CD4-positive, alpha-beta T cell (primary cell): ENCODE results near the gene SRMS. TPM values are rescaled to one million over a fixed set of nuclear protein-coding genes. Genes with fewer than 3 reads are reported as not detected.

ENCODE experiments used
- ATAC-seq: fragments of 200-7000 bp; cut with Tn5 transposase; one replicate; pipeline ENCODE4 v1.10.0; 2022; ENCODE audit warnings: mild to moderate bottlenecking; ENCODE audit not compliant: poor library complexity
- CTCF ChIA-PET: fragments of 350-600 bp; sonication (Branson Sonifier 250); formaldehyde crosslinking; loops from one replicate; lab custom pipeline; 2021; ENCODE audit warnings: antibody characterized with exemption, inconsistent platforms; lab: Charles Lee
- POLR2A ChIA-PET: fragments of 350-600 bp; sonication (Branson Sonifier 250); formaldehyde crosslinking; loops from one replicate; lab custom pipeline; 2021; ENCODE audit warnings: antibody characterized with exemption, inconsistent platforms; lab: Charles Lee
- DNase-seq, 14 experiments: peaks; one replicate each; pipeline ENCODE4 v3.0.0-alpha.2; 2013 to 2020; ENCODE audit warnings: mixed read lengths in 2 of 14
- H3K27ac ChIP-seq, 2 donors: one replicate each; pipeline versions ENCODE4 v1.5.1 to v1.7.0; 2013; ENCODE audit warnings: low read length in 2 of 2, low read depth in 1 of 2, mild to moderate bottlenecking in 1 of 2
- H3K27me3 ChIP-seq, 2 experiments: 1 replicate in 1 of 2; 2 replicates in 1 of 2; pipeline versions ENCODE4 v1.6.1 to v1.7.0; 2013; ENCODE audit warnings: low read length in 2 of 2, control low read depth in 1 of 2, mild to moderate bottlenecking in 1 of 2, moderate library complexity in 1 of 2; ENCODE audit not compliant: insufficient read depth in 2 of 2, control insufficient read depth in 1 of 2
- H3K36me3 ChIP-seq: one replicate; pipeline ENCODE4 v1.6.1; 2013; ENCODE audit warnings: low read length, control low read depth; ENCODE audit not compliant: insufficient read depth
- H3K4me1 ChIP-seq: one replicate; pipeline ENCODE4 v1.6.1; 2013; ENCODE audit warnings: low read length, control low read depth; ENCODE audit not compliant: insufficient read depth
- H3K4me3 ChIP-seq: one replicate; pipeline ENCODE4 v1.5.1; 2013; ENCODE audit warnings: mild to moderate bottlenecking, low read length, moderate library complexity
- H3K9me3 ChIP-seq, 2 experiments: 1 replicate in 1 of 2; 2 replicates in 1 of 2; pipeline versions ENCODE4 v1.6.1 to v1.7.0; 2013; ENCODE audit warnings: low read length in 2 of 2, mild to moderate bottlenecking in 2 of 2, control low read depth in 1 of 2, moderate library complexity in 1 of 2; ENCODE audit not compliant: control insufficient read depth in 1 of 2, insufficient read depth in 1 of 2
- H3K27ac Mint-ChIP-seq: one replicate; pipeline ENCODE4 v1.8.0; 2020; ENCODE audit warnings: mixed read lengths
- H3K27me3 Mint-ChIP-seq: one replicate; pipeline ENCODE4 v1.8.0; 2021; ENCODE audit warnings: mixed read lengths
- H3K36me3 Mint-ChIP-seq: one replicate; pipeline ENCODE4 v1.8.0; 2021; ENCODE audit warnings: low read depth, mixed read lengths
- H3K4me1 Mint-ChIP-seq: one replicate; pipeline ENCODE4 v1.8.0; 2021; ENCODE audit warnings: low read depth, mixed read lengths
- H3K4me3 Mint-ChIP-seq: one replicate; pipeline ENCODE4 v1.8.0; 2020; ENCODE audit warnings: mild to moderate bottlenecking, mixed read lengths
- H3K9me3 Mint-ChIP-seq: one replicate; pipeline ENCODE4 v1.8.0; 2020; ENCODE audit warnings: mixed read lengths
- intact Hi-C, 2 experiments: fragments of 100-400 bp; cut with DNase I in 1 of 2; cut with micrococcal nuclease in 1 of 2; formaldehyde crosslinking; loops; one replicate each; pipeline versions ENCODE4 v1.15.1 to v1.9.0; 2023 to 2025; cut with DNase I, micrococcal nuclease
- total RNA-seq, 174 experiments: library from RNA in 2 of 174; stranded (reverse) in 2 of 174; gene quantifications; one replicate each; pipeline ENCODE4 v1.2.3 and lab custom pipeline; 2021 to 2026
- TF ChIP-seq, protein P1 (sequence below): fragments of 200-600 bp; IDR thresholded peaks from one replicate; pipeline ENCODE4 v1.8.0; 2022; ENCODE audit warnings: antibody characterized with exemption, mild to moderate bottlenecking

Gene SRMS
- total RNA-seq, 2 experiments from 2014 or later = not detected

GRCh38 chr20:63549679-63550282, 2.2 kb upstream of the SRMS start:
- H3K4me1 ChIP-seq = peaks cover 38% of the 10 kb centered on the region
- Mint-ChIP-seq H3K4me3 (no peak overlapping the region), H3K36me3 (no peaks in the 10 kb centered on the region), H3K9me3 (no peaks in the 10 kb centered on the region), H3K4me1 (peaks cover 18% of the 10 kb centered on the region), H3K27ac (no peak overlapping the region), H3K27me3 (no peaks in the 10 kb centered on the region)
- no peak overlapping the region for H3K27ac ChIP-seq
- H3K4me3 ChIP-seq = no peak overlapping the region
- H3K27me3 ChIP-seq = peaks cover 3 to 5% of the 10 kb centered on the region in 2 experiments
- TF ChIP-seq, protein P1, sequence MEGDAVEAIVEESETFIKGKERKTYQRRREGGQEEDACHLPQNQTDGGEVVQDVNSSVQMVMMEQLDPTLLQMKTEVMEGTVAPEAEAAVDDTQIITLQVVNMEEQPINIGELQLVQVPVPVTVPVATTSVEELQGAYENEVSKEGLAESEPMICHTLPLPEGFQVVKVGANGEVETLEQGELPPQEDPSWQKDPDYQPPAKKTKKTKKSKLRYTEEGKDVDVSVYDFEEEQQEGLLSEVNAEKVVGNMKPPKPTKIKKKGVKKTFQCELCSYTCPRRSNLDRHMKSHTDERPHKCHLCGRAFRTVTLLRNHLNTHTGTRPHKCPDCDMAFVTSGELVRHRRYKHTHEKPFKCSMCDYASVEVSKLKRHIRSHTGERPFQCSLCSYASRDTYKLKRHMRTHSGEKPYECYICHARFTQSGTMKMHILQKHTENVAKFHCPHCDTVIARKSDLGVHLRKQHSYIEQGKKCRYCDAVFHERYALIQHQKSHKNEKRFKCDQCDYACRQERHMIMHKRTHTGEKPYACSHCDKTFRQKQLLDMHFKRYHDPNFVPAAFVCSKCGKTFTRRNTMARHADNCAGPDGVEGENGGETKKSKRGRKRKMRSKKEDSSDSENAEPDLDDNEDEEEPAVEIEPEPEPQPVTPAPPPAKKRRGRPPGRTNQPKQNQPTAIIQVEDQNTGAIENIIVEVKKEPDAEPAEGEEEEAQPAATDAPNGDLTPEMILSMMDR = no peak
- ChIA-PET CTCF (interaction anchor here (1.1 kb wide), 1 partner anchor 12 kb away, joined by 3 read pairs; no protein-coding TSS in a partner anchor), POLR2A (no interaction called here)
- intact Hi-C loops = no loop called here
- DNase-seq (no peak), ATAC-seq (no peak)
- H3K36me3 ChIP-seq = no peaks in the 10 kb centered on the region
- peaks cover 0 to 3% of the 10 kb centered on the region in 2 experiments for H3K9me3 ChIP-seq

DNA sequence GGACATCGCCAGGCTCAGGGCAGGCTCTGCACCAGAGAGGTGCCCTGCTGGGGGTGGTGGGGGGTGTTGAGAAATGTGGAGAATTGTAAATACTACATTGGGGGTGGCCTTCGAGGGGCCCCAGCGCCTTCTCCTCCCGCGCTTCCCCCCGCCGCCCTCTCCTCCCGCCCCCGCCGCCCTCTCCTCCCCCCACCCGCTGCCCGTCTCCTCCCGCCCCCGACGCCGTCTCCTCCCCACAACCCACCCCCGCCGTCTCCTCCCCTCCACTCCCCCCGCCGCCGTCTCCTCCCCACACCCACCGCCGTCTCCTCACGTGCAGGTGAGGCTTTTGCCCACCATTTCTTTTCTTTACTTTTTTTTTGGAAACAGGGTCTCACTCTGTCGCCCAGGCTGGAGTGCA, 1.5 kb upstream of the SRMS start:
- Histone ChIP-seq H3K27ac (no peak overlapping the region), H3K4me1 (peaks cover 30% of the 10 kb centered on the region), H3K9me3 (peaks cover 0 to 3% of the 10 kb centered on the region in 2 experiments), H3K4me3 (no peak overlapping the region), H3K36me3 (no peaks in the 10 kb centered on the region), H3K27me3 (peaks cover 3 to 5% of the 10 kb centered on the region in 2 experiments)
- POLR2A ChIA-PET = no interaction called here
- H3K27me3 Mint-ChIP-seq = no peaks in the 10 kb centered on the region
- H3K36me3 Mint-ChIP-seq = no peaks in the 10 kb centered on the region
- TF ChIP-seq, protein P1 = no peak
- no peaks in the 10 kb centered on the region for H3K9me3 Mint-ChIP-seq
- CTCF ChIA-PET = interaction anchor here (1.1 kb wide), 1 partner anchor 11 kb away, joined by 3 read pairs; no protein-coding TSS in a partner anchor
- no peak overlapping the region for H3K27ac Mint-ChIP-seq
- intact Hi-C loops = no loop called here
- H3K4me3 Mint-ChIP-seq = no peak overlapping the region
- ATAC-seq (no peak), DNase-seq (no peak)
- H3K4me1 Mint-ChIP-seq = peaks cover 18% of the 10 kb centered on the region

DNA sequence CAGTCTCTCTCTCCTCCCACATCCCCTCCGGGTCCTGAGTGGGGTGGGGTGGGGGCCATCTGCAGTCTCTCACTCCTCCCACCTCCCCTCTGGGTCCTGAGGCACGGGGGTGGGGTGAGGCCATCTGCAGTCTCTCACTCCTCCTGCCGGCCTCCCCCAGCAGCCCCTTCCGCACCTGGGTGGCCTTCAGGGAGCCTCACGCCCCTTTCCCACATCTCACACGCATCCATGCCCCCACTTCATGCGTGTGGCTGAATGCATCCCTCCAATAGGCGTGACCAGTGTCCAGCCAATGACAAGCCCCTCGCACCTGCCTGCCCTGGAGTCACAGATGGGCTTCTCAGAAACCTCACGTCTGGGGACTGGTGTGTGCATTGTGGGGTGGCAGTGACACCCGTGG, 993 bp upstream of the SRMS start:
- Mint-ChIP-seq H3K4me3 (no peak overlapping the region), H3K36me3 (no peaks in the 10 kb centered on the region), H3K4me1 (peaks cover 18% of the 10 kb centered on the region), H3K27me3 (no peaks in the 10 kb centered on the region), H3K27ac (no peak overlapping the region), H3K9me3 (no peaks in the 10 kb centered on the region)
- POLR2A ChIA-PET = no interaction called here
- no peak overlapping the region for H3K27ac ChIP-seq
- no peak for DNase-seq
- peaks cover 0 to 3% of the 10 kb centered on the region in 2 experiments for H3K9me3 ChIP-seq
- TF ChIP-seq, protein P1 = no peak
- no peaks in the 10 kb centered on the region for H3K36me3 ChIP-seq
- no peak for ATAC-seq
- CTCF ChIA-PET = no interaction called here
- H3K4me3 ChIP-seq = no peak overlapping the region
- intact Hi-C loops = no loop called here
- H3K27me3 ChIP-seq = peaks cover 3 to 5% of the 10 kb centered on the region in 2 experiments
- H3K4me1 ChIP-seq = peaks cover 25% of the 10 kb centered on the region
